SK-MEL-5 (cell line): ENCODE data around the gene ZC3H12A. TPM values are rescaled to one million over a fixed set of nuclear protein-coding genes. Genes with fewer than 3 reads are reported as not detected.
"Not testable (repeated sequence)": the region's sequence is repeated elsewhere in the genome, so short reads cannot be mapped to it uniquely, and the experiment has no call there.

Experiments used
- DNase-seq: peaks from one replicate; pipeline ENCODE4 v3.0.0-alpha.2; 2016; ENCODE audit warnings: low read depth, low spot score
- in situ Hi-C: cut with HindIII; loops from 2 replicates; pipeline ENCODE4 v1.10.0; 2016; ENCODE audit warnings: low sequenced_read_pairs, high pct_unique_total_duplicates, low pct_unique_long_range_greater_than_20kb
- small RNA-seq, 2 experiments: library from RNA; depleted of rRNA; stranded (forward); fragments of <200 nt; gene quantifications; one replicate each; pipeline ENCODE3, GENCODE V24; 2014
- total RNA-seq: library from RNA; depleted of rRNA; stranded (reverse); fragments of >200 nt; shearing (Covaris generic); gene quantifications from 2 replicates; pipeline ENCODE4 v1.2.3, GENCODE V29; 2014; rRNA removed

ZC3H12A gene
- total RNA-seq, 1 experiment from 2014 or later = 3.4 TPM

DNA sequence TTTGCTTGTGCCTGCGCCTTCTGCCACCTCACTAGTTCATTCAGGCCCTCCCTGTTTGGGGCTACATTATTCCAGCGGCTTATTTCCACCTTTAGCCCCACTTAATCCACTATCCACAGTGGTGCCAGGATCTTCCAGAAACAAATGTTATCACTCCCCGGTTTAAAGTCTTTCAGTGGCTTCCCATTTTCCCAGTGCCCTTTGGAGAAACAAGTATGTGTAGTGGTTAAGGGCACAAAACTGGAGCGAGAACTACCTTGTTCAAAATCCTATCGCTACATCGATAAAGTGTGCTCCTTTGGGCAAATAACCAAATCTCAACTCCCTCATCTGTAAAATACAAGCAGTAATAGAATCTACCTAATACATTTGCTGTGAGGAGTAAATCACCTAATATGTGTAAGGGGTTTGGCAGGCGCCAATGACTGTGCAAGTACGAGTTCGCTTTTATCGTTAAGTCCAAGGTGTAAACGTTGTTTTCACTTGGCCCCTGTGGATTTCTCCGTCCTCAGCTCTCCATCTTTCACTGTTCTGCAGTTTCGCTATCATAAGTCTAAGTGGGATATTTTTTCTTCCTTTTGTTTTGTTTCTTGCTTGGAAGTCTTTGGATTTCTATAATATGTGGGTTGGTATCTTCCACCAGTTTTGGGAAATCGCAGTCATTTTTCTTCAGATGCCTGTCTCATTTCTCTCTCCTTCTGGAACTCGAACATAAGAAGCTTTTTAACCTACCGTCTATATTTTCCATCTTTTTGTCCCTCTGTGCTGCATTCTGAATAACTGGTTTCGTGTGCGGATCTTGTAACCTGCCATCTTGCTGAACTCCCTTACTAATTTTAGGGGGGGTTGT lies 41.0 kb downstream of the ZC3H12A start:
- DNase-seq = no peak
- in situ Hi-C loops = no loop called here

DNA sequence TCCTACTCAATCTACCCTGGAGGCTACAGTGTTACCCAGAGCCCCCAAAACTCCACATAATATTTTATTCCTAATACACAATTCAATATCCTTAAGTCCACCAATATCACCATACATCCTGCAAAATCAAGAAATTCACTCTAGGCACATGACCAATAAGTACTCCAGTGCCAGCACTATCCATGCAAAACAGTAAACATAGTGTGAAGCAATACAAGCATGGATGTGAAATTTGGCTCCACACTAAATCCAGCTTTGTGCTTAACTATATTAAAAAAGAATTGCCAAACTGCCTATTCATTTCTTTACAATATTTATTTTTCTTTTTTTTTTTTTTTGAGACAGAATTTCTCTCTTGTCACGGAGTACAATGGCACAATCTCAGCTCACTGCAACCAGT lies 43.2 kb downstream of the ZC3H12A start:
- no peak for DNase-seq
- in situ Hi-C loops = no loop called here

DNA sequence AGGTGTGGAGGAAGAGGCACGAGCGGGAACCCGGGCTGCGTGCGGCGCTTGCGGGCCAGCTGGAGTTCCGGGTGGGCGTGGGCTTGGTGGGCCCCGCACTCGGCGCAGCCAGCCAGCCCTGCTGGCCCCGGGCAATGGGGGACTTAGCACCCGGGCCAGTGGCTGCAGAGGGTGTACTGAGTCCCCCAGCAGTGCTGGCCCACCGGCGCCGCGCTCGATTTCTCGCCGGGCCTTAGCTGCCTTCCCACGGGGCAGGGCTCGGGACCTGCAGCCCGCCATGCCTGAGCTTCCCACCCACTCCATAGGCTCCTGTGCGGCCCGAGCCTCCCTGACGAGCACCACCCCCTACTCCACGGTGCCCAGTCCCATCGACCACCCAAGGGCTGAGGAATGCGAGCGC lies 43.9 kb downstream of the ZC3H12A start:
- DNase-seq, in situ Hi-C loops: not testable (repeated sequence)

DNA sequence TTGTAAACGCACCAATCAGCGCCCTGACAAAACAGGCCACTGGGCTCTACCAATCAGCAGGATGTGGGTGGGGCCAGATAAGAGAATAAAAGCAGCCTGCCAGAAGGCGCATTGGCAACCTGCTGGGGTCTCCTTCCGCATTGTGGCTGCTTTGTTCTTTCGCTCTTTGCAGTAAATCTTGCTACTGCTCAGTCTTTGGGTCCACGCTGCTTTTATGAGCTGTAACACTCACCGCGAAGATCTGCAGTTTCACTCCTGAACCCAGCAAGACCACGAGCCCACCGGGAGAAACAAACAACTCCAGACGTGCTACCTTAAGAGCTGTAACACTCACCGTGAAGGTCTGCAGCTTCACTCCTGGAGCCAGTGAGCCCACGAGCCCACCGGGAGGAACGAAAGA lies 44.5 kb downstream of the ZC3H12A start:
- in situ Hi-C loops, DNase-seq: not testable (repeated sequence)

DNA sequence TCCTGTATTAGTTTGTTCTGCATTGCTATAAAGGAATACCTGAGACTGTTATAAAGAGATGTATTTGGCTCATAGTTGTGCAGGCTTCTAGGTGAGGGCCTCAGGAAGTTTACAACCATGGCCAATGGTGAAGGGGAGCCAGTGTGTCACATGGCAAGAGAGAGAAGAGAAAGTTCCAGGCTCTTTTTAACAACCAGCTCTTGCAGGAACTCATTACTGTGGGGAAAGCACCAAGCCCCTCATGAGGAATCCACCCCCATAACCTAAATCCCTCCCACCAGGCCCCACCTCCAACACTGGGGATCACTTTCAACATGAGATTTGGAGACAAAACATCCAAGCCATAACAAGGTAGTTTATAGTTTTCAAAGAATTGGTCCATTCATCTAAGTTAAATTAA lies 45.2 kb downstream of the ZC3H12A start:
- DNase-seq = no peak
- in situ Hi-C loops = no loop called here

DNA sequence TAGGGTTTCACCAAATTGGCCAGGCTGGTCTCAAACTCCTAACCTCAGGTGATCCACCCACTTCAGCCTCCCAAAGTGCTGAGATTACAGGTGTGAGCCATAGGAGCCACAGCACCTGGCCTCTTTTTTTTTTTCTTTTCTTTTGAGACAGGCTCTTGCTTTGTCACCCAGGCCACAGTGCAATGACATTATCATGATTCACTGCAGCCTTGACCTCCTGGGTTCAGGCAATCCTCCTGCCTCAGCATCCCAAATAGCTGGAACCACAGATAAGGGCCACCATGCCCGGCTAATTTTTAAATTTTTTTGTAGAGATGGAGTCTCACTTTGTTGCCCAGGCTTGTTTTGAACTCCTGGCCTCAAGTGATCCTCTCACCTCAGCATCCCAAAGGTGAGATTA lies 55.5 kb downstream of the ZC3H12A start:
- DNase-seq, in situ Hi-C loops: not testable (repeated sequence)

DNA sequence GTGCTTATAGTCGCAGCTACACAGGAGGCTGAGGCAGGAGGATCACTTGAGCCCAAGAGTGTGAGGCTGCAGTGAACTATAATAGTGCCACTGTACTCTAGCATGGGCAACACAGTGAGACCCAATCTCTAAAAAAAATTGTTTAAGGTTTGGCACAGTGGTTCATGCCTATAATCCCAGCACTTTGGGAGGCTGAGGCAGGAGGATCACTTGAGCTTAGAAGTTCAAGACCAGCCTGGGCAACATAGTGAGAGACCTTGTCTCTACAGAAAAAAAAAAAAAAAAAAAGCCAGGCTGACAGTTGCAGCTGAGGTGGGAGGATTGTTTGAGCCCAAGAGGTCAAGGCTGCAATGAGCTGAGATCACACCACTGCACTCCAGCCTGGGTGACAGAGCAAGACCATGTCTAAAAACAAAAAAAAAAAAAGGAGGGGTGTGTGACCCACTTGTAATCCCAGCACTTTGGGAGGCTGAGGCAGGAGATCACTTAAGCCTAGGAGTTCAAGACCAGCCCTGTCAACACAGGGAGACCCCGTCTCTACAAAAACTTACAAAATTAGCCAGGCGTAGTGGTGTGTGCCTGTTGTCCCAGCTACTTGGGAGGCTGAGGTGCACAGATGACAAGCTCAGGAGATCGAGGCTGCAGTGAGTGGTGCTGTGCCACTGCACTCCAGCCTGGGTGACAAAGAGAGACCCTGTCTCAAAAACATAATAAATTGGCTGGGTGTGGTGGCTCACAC lies 58.2 kb downstream of the ZC3H12A start:
- in situ Hi-C loops, DNase-seq: not testable (repeated sequence)

DNA sequence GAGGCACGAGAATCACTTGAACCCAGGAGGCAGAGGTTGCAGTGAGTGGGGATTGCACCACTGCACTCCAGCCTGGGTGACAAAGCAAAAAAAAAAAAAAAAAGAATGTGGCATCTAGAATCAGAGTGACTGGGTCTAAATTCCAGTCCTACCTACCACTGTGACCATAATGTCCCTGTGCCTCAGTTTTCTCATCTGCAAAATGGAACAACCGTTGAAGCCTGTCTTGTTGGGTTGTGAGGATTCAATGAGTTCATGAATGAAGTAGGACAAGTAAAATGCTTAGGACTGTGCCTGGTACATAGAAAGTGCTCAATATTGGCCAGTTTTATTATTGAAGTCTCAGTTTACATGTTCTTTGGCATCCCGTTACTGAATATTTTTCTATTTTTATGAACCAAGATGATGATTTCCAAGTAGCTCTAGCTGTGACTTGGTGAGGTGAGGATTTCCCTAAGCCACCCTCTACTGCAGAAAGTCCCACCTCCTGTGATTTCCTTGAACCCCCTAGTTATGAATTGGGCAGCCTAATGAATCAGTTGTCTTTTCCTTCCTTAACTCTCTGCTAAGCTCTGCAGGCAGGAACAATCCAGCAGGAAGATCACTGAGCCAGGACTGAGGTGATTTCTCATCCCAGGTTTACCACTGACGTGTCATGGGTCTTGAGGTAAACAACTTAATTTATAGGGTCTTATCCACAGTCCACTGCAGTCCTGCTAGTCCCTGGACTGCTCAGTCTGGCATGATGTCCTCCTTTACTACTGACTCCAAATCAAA lies 59.1 kb downstream of the ZC3H12A start:
- in situ Hi-C loops = no loop called here
- no peak for DNase-seq

Small RNAs within 50 kb of the gene (small RNA-seq; reads per million reads assigned to genes)
- 0 reads per million in 2 experiments for gene MIR5581

Other genes with a start within 250 kb of the ZC3H12A start
- 68.2 and 71.3 TPM in 2 replicates for gene MEAF6, start 40.2 kb downstream of the ZC3H12A start, total RNA-seq
- 7.4 and 7.7 TPM in 2 replicates for gene SNIP1, start 79.7 kb downstream of the ZC3H12A start, total RNA-seq
- not detected in 2 replicates for gene DNALI1, start 82.4 kb downstream of the ZC3H12A start, total RNA-seq
- 77.8 and 87.0 TPM in 2 replicates for gene GNL2, start 121.4 kb downstream of the ZC3H12A start, total RNA-seq
- not detected in 2 replicates for gene RSPO1, start 160.3 kb downstream of the ZC3H12A start, total RNA-seq
- 3.3 and 4.8 TPM in 2 replicates for gene CDCA8, start 217.9 kb downstream of the ZC3H12A start, total RNA-seq